Fibroblast of mammary gland (primary cell): Measurements from ENCODE around the gene VGLL3.

Experiments
- DNase-seq: peaks from one replicate; pipeline ENCODE4 v3.0.0-alpha.2; 2010; ENCODE audit warnings: low read depth
- H3K4me3 ChIP-seq: 2 replicates; pipeline ENCODE4 v1.5.1; 2011; ENCODE audit warnings: low read depth, mild to moderate bottlenecking, low read length, moderate library complexity; ENCODE audit not compliant: control insufficient read depth
- CTCF ChIP-seq: conservative IDR thresholded peaks from 2 replicates; pipeline ENCODE4 v1.5.1; 2011; ENCODE audit warnings: low read depth, low read length, inconsistent platforms; ENCODE audit not compliant: control insufficient read depth, insufficient read depth

VGLL3 gene

GRCh38 chr3:86929046-86929445 lies 61.9 kb downstream of the VGLL3 start:
- DNase-seq, result peak; percentile 67
- no peak for TF ChIP-seq CTCF
- H3K4me3 ChIP-seq, result no peak overlapping the region

GRCh38 chr3:86923071-86923491 lies 67.9 kb downstream of the VGLL3 start:
- no peak overlapping the region for H3K4me3 ChIP-seq
- no peak for TF ChIP-seq CTCF
- DNase-seq, result peak; percentile 92

GRCh38 chr3:86921971-86922680 lies 68.8 kb downstream of the VGLL3 start:
- peak; percentile 37 for DNase-seq
- H3K4me3 ChIP-seq, result no peak overlapping the region
- no peak for TF ChIP-seq CTCF

GRCh38 chr3:86914670-86915069 lies 76.3 kb downstream of the VGLL3 start:
- no peak overlapping the region for H3K4me3 ChIP-seq
- TF ChIP-seq CTCF, result no peak
- no peak for DNase-seq

- no peak for DNase-seq
- H3K4me3 ChIP-seq, result no peak overlapping the region
- TF ChIP-seq CTCF, result no peak
Measured at GRCh38 chr3:86913160-86913559, 77.8 kb downstream of the VGLL3 start.

- H3K4me3 ChIP-seq, result no peak overlapping the region
- no peak for TF ChIP-seq CTCF
- peak; percentile 24 for DNase-seq
Measured at GRCh38 chr3:86895202-86895601, 95.7 kb downstream of the VGLL3 start.
